Subcutaneous abdominal adipose tissue (tissue), 5 donors: ENCODE results near the gene TSTD2.
A peak's percentile ranks its signal among the peaks of the same experiment; 100 is the strongest.

Source experiments
- H3K27ac ChIP-seq: one replicate; pipeline ENCODE4 v1.7.0; 2013; ENCODE audit warnings: low read depth, mild to moderate bottlenecking, inconsistent platforms, low read length, moderate library complexity
- H3K27me3 ChIP-seq, 5 donors: one replicate each; pipeline ENCODE4 v1.7.0; 2013; ENCODE audit warnings: low read length in 5 of 5, inconsistent platforms in 1 of 5; ENCODE audit not compliant: control insufficient read depth in 5 of 5, insufficient read depth in 4 of 5
- H3K36me3 ChIP-seq, 5 donors: one replicate each; pipeline ENCODE4 v1.7.0; 2013; ENCODE audit warnings: low read length in 5 of 5; ENCODE audit not compliant: control insufficient read depth in 5 of 5, insufficient read depth in 5 of 5
- H3K4me1 ChIP-seq, 5 donors: one replicate each; pipeline ENCODE4 v1.7.0; 2013; ENCODE audit warnings: low read length in 5 of 5, mild to moderate bottlenecking in 3 of 5, moderate library complexity in 1 of 5; ENCODE audit not compliant: control insufficient read depth in 5 of 5, insufficient read depth in 5 of 5
- H3K4me3 ChIP-seq, 5 donors: one replicate each; pipeline ENCODE4 v1.7.0; 2013; ENCODE audit warnings: low read length in 5 of 5, low read depth in 1 of 5
- H3K9ac ChIP-seq, 5 donors: one replicate each; pipeline ENCODE4 v1.7.0; 2013; ENCODE audit warnings: low read length in 5 of 5, mild to moderate bottlenecking in 4 of 5, moderate library complexity in 3 of 5
- H3K9me3 ChIP-seq, 5 donors: one replicate each; pipeline ENCODE4 v1.7.0; 2013; ENCODE audit warnings: low read length in 5 of 5; ENCODE audit not compliant: control insufficient read depth in 5 of 5
- donor health status: healthy.
- donor health status: healthy.
- donor health status: healthy.
- donor health status: healthy.
- donor health status: healthy.

The TSTD2 gene

GRCh38 chr9:97567894-97568202 is 65.3 kb downstream of the TSTD2 start:
- Histone ChIP-seq H3K9ac (no peak overlapping the region), H3K27ac (no peak overlapping the region), H3K9me3 (no peaks in the 10 kb centered on the region), H3K27me3 (no peaks in the 10 kb centered on the region), H3K4me1 (peaks cover 7 to 51% (median 32%) of the 10 kb centered on the region in 5 donors), H3K36me3 (peaks cover 0 to 5% (median 0%) of the 10 kb centered on the region in 5 donors), H3K4me3 (no peak overlapping the region)

DNA sequence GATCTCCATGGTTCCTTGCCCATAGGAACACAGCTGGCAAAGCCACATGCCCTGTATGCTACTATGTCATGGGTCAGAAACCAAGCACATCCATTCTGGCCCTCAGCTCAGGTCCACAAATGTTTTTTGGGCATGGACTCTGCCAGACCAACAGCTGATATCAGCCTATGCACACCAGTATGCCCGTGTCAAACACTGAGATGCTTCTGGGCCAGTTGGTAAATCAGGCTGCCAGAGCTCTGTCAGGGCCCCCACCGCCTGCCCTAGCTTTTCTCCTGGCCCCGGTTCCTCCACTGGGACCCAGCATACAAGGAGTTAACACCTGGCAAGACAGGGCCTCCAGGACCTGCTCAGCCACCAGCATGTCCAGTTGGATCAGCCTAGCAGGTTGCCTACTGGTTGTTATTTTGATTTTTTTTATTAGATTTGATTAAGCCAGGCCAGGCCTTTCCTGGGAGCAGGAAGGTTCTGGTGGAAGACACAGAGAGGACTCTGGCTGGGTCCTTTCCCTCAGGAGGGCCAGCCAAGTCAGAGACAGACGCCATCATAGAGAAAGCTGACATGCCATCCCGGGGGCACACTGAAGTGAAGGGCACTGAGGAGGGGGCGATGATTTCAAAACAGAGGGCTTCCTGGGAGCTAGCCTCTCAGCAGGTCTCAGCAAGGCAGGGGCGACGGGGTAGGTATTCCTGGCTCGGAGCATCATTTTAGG is 65.8 kb downstream of the TSTD2 start:
- H3K27ac ChIP-seq = no peak overlapping the region
- peaks cover 7 to 51% (median 32%) of the 10 kb centered on the region in 5 donors for H3K4me1 ChIP-seq
- no peaks in the 10 kb centered on the region for H3K9me3 ChIP-seq
- H3K27me3 ChIP-seq = no peaks in the 10 kb centered on the region
- peaks cover 0 to 5% (median 0%) of the 10 kb centered on the region in 5 donors for H3K36me3 ChIP-seq
- no peak overlapping the region for H3K9ac ChIP-seq
- H3K4me3 ChIP-seq = no peak overlapping the region

GRCh38 chr9:97565262-97565661 is 67.9 kb downstream of the TSTD2 start:
- no peaks in the 10 kb centered on the region for H3K27me3 ChIP-seq
- peaks cover 0 to 5% (median 0%) of the 10 kb centered on the region in 5 donors for H3K36me3 ChIP-seq
- H3K27ac ChIP-seq = peak overlapping the region; percentile 60
- H3K9ac ChIP-seq = no peak overlapping the region
- H3K9me3 ChIP-seq = no peaks in the 10 kb centered on the region
- no peak overlapping the region for H3K4me3 ChIP-seq
- H3K4me1 ChIP-seq = peaks cover 7 to 36% (median 26%) of the 10 kb centered on the region in 5 donors

GRCh38 chr9:97564291-97565175 is 68.6 kb downstream of the TSTD2 start:
- H3K27ac ChIP-seq = peak overlapping the region; percentile 60
- peak overlapping the region in 3 of 5 donors; percentile 5 to 22 (median 8) for H3K4me3 ChIP-seq
- H3K4me1 ChIP-seq = peaks cover 7 to 36% (median 26%) of the 10 kb centered on the region in 5 donors
- no peaks in the 10 kb centered on the region for H3K9me3 ChIP-seq
- H3K27me3 ChIP-seq = no peaks in the 10 kb centered on the region
- H3K36me3 ChIP-seq = peaks cover 0 to 5% (median 0%) of the 10 kb centered on the region in 5 donors
- no peak overlapping the region for H3K9ac ChIP-seq

GRCh38 chr9:97563458-97564135 is 69.6 kb downstream of the TSTD2 start:
- no peaks in the 10 kb centered on the region for H3K27me3 ChIP-seq
- no peaks in the 10 kb centered on the region for H3K36me3 ChIP-seq
- H3K27ac ChIP-seq = peak overlapping the region; percentile 60
- no peak overlapping the region for H3K4me3 ChIP-seq
- no peaks in the 10 kb centered on the region for H3K9me3 ChIP-seq
- H3K9ac ChIP-seq = no peak overlapping the region
- H3K4me1 ChIP-seq = peaks cover 7 to 36% (median 31%) of the 10 kb centered on the region in 5 donors

- peak overlapping the region; percentile 60 for H3K27ac ChIP-seq
These were observed 70.6 kb downstream of the TSTD2 start for GRCh38 chr9:97562542-97562941.

DNA sequence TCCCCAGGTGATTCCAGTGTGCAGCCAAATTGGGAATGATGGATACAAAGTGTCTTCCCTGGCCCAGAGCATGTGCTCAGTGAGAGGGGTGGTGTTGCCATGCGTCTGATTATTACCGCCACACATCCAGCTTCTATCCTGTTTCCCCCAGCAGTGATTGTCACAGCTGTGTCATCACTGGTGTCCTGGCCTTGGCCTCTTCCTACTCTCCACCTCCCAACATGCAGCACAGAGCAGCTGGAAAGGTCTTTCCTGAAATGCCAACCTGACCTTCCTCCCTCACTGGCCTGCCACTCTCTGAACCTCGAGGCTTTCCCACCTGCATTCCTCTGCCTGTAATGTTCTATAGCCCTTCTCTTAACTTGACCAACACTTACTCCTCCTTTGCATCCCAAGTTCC is 71.7 kb downstream of the TSTD2 start:
- Histone ChIP-seq H3K4me1 (peaks cover 12 to 51% (median 49%) of the 10 kb centered on the region in 5 donors), H3K9ac (no peak overlapping the region), H3K4me3 (no peak overlapping the region), H3K27ac (no peak overlapping the region), H3K27me3 (no peaks in the 10 kb centered on the region), H3K9me3 (no peaks in the 10 kb centered on the region), H3K36me3 (no peaks in the 10 kb centered on the region)

More at GRCh38 chr9:97562542-97562941, 70.6 kb downstream of the TSTD2 start:
- Histone ChIP-seq H3K4me3 (no peak overlapping the region), H3K36me3 (no peaks in the 10 kb centered on the region), H3K27me3 (no peaks in the 10 kb centered on the region), H3K9ac (no peak overlapping the region), H3K4me1 (peaks cover 9 to 44% (median 41%) of the 10 kb centered on the region in 5 donors), H3K9me3 (no peaks in the 10 kb centered on the region)

DNA sequence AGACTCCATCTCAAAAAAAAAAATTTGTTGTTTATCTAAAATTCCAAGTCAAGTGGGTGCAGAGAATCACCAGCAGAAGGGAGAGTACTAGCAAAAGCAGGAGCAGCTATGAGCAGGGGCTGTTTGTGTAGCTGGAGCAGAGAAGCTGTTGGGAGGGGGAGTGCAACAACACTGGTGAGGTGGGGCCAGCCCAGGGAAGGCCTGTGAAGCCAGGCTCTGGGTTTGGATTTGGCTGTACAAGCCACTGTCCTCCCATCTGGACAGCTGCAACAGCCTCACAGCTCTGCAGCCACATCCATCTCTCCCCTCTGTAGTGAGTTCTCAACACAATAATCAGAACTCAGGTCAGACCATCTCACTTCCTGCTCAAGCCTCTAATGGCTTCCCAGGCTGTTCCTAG is 72.3 kb downstream of the TSTD2 start:
- H3K4me1 ChIP-seq = peaks cover 12 to 55% (median 51%) of the 10 kb centered on the region in 5 donors
- no peak overlapping the region for H3K9ac ChIP-seq
- no peaks in the 10 kb centered on the region for H3K36me3 ChIP-seq
- no peak overlapping the region for H3K27ac ChIP-seq
- H3K4me3 ChIP-seq = no peak overlapping the region
- no peaks in the 10 kb centered on the region for H3K9me3 ChIP-seq
- H3K27me3 ChIP-seq = no peaks in the 10 kb centered on the region

DNA sequence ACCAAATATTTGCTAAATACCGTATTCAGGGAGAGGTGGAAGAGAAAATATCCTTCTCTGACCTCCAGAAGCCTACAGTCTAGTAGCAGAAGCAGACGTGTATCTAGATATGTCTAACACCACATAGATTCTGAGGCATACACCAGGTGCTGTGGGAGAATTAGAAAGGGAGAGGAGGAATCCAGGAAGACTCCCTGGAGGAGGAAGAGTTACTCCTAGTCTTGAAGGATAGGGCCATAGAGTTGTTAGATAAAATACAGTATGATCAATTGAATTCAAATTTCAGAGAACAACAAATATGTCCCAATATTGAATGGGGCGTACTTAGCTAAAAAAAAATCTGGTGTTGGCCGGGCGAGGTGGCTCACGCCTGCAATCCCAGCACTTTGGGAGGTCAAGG is 73.0 kb downstream of the TSTD2 start:
- no peaks in the 10 kb centered on the region for H3K36me3 ChIP-seq
- H3K4me3 ChIP-seq = no peak overlapping the region
- H3K27ac ChIP-seq = no peak overlapping the region
- H3K9ac ChIP-seq = no peak overlapping the region
- H3K27me3 ChIP-seq = no peaks in the 10 kb centered on the region
- peaks cover 12 to 57% (median 47%) of the 10 kb centered on the region in 5 donors for H3K4me1 ChIP-seq
- no peaks in the 10 kb centered on the region for H3K9me3 ChIP-seq
